NT2/D1 (cell line): ENCODE data around the gene KCNQ1.

ENCODE experiments used
- SUZ12 ChIP-seq: IDR thresholded peaks from 2 replicates; pipeline ENCODE4 v1.6.1; 2011; ENCODE audit not compliant: insufficient read length, insufficient read depth; ENCODE audit errors: extremely low read depth
- ZNF274 ChIP-seq: IDR thresholded peaks from 2 replicates; pipeline ENCODE4 v1.6.1; 2011; ENCODE audit warnings: mild to moderate bottlenecking, low read depth, low read length

DNA sequence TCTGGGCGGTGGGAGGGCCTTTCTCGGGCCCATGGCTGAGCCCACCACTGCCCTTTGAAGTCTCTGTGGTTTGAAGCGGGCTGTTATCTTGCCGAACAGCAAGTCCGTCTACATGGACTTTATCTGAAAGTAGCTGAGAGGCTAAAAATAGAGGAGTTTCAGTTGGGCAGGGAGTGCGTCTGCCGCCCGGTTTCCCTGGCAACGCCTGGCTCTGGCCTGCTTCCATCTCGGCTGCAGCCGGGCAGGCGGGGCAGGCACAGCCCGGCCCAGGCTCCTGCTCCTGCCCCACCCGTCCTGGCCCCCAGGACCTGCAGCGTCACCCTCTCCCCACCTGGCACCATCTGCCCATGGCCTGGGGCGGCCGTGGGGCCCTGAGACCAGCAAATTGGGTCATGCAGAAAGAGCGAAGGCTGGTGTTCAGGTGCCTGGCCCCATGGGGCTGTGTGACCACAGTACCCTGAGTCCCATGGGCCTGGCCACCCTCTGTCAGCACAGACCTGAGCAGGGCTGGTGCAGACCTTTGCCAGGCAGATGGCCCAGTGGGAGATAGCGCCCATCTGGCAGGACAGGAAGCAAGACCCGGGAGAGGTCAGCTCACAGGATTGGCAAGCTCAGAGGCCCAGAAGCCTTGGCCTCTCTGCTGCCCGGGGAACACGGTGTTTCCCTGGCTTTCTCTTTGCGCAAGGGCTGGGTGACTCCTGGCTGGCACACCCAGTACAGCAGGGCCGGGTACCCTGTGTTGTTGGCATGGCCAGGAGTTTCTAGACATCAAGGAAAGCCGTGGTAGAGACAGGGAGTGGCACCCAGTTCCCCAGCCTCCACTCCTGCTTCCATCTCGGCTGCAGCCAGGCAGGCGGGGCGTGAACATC lies 334.1 kb downstream of the KCNQ1 start:
- no peak for TF ChIP-seq SUZ12
- no peak for TF ChIP-seq ZNF274
